GM06990 (cell line): ENCODE data around the gene KIF21A.

Experiments used
- DNase-seq: peaks from one replicate; pipeline ENCODE4 v3.0.0-alpha.2; 2011; ENCODE audit not compliant: insufficient read length; ENCODE audit errors: extremely low read depth
- H3K27me3 ChIP-seq: replicated peaks from 2 replicates; pipeline ENCODE4 v1.6.0; 2011; ENCODE audit warnings: low read length; ENCODE audit not compliant: control insufficient read depth, insufficient read depth
- H3K36me3 ChIP-seq: 2 replicates; pipeline ENCODE4 v1.5.1; 2011; ENCODE audit warnings: low read length; ENCODE audit not compliant: control insufficient read depth, insufficient read depth
- H3K4me3 ChIP-seq: replicated peaks from 2 replicates; pipeline ENCODE4 v1.5.1; 2011; ENCODE audit warnings: low read depth, mild to moderate bottlenecking, control low read depth, low read length
- TF ChIP-seq, protein P1 (sequence below): IDR thresholded peaks from 2 replicates; pipeline ENCODE4 v1.5.1; 2011; ENCODE audit warnings: low read length, control low read depth, mild to moderate bottlenecking, inconsistent platforms; ENCODE audit not compliant: insufficient read depth, poor library complexity, severe bottlenecking

KIF21A gene

DNA sequence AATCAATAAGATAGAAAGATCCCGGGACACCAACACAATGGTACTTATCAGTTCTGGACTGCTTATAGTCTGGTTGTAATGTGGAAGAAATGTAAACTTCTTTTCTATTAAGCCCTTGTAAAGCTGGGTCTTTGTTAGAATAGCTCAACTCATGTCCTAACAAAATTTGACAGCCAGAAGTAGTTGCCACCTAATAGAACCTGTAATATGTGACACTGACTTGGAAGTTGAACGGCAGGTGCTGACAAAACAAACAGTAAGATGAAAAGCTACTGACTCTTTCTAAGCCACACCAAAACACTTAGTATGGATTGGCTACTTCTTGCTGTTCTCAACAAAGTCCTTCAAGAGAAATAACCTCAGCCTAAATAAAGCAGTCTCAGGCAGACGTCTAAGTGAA, 56.6 kb downstream of the KIF21A start:
- TF ChIP-seq, protein P1, sequence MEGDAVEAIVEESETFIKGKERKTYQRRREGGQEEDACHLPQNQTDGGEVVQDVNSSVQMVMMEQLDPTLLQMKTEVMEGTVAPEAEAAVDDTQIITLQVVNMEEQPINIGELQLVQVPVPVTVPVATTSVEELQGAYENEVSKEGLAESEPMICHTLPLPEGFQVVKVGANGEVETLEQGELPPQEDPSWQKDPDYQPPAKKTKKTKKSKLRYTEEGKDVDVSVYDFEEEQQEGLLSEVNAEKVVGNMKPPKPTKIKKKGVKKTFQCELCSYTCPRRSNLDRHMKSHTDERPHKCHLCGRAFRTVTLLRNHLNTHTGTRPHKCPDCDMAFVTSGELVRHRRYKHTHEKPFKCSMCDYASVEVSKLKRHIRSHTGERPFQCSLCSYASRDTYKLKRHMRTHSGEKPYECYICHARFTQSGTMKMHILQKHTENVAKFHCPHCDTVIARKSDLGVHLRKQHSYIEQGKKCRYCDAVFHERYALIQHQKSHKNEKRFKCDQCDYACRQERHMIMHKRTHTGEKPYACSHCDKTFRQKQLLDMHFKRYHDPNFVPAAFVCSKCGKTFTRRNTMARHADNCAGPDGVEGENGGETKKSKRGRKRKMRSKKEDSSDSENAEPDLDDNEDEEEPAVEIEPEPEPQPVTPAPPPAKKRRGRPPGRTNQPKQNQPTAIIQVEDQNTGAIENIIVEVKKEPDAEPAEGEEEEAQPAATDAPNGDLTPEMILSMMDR = no peak
- DNase-seq = no peak
- Histone ChIP-seq H3K4me3 (no peak overlapping the region), H3K27me3 (no peaks in the 10 kb centered on the region), H3K36me3 (no peaks in the 10 kb centered on the region)

GRCh38 chr12:39383114-39383513, 59.8 kb downstream of the KIF21A start:
- no peaks in the 10 kb centered on the region for H3K27me3 ChIP-seq
- no peak overlapping the region for H3K4me3 ChIP-seq

DNA sequence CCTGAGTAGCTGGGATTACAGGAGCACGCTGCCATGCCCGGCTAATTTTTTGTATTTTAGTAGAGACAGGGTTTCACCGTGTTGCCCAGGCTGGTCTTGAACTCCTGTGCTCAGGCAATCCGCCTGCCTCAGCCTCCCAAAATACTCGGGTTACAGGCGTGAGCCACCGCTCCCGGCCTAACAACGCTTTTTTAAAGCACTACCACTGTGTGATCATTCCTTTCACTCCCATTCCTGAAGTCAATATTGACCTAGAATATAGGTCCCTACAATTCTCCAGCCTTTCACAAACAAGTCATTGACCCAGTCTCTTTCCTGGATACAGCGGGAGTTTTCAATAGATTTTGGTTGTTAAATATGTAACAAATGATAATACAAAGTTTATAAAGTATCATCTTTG, 62.8 kb downstream of the KIF21A start:
- Histone ChIP-seq H3K4me3 (no peak overlapping the region), H3K27me3 (no peaks in the 10 kb centered on the region), H3K36me3 (no peaks in the 10 kb centered on the region)
- no peak for DNase-seq
- TF ChIP-seq, protein P1 = no peak

More at GRCh38 chr12:39383114-39383513, 59.8 kb downstream of the KIF21A start:
- TF ChIP-seq, protein P1 = no peak
- no peaks in the 10 kb centered on the region for H3K36me3 ChIP-seq
- no peak for DNase-seq

DNA sequence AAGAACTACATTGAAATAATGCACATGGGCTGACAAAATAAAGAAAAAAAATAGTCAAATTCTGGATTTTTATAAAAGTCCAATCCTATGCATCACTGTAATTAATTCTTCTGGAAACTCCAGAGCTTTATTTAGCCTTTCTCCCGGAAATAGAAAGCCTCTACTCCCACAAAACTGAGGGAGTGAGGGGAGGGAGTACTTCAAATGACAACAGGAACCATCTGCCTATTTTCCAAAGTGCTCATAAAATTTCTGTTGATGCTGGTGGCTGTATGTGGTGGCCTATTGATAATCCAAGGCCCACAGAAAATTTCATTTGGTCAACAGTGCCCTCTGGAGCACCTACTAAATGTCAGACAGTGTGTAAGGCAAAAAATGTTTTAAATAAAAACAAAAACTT, 64.6 kb downstream of the KIF21A start:
- DNase-seq = no peak
- TF ChIP-seq, protein P1 = no peak
- H3K4me3 ChIP-seq = no peak overlapping the region
- H3K36me3 ChIP-seq = no peaks in the 10 kb centered on the region
- H3K27me3 ChIP-seq = no peaks in the 10 kb centered on the region

DNA sequence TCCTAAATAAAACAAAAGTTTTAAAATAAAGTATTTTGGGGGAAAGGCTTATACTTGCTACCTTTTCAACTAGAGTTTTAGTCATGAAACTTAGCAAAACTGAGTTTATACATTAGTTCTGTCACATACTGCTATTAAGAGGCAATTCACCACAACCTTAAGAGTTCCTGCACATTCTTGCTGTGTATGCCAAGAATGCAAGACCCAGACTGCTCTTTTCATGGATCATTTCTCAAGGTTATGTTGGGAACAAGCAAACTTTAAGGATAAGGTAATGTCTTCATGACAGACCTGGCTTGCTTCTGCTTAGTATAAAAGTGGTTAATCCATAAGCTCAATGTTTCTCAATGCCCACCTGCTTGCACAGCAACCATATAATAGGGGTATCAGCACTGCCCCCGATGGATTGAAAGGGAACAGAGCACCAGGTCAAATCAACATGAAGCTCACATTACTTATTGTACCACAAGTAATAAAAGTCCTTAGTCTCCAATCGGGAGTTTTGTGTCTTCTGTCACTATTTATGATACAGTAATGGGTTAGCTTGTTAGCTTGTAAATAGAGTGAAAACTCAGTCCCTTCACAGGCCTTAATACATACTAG, 67.6 kb downstream of the KIF21A start:
- no peaks in the 10 kb centered on the region for H3K27me3 ChIP-seq
- no peak for DNase-seq
- TF ChIP-seq, protein P1 = no peak
- no peak overlapping the region for H3K4me3 ChIP-seq
- no peaks in the 10 kb centered on the region for H3K36me3 ChIP-seq

DNA sequence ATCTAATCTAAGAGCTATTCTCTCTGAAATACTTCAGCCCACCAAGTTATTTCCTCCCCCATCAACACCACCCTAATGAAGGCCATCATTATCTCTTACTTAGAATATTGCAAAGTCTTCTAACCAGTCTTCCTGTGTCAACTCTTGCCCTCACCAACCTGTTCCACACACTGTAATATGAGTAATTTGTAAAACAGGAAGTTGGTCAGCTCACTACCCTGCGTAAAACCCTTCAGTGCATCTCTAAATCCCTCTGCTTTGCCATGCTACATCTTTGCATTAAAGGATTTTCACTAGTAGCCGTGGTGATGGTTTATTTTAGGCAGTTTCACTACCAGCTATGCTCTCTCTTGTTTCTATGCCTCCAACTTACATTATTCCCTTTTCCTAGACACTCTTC, 70.0 kb downstream of the KIF21A start:
- H3K4me3 ChIP-seq = peak overlapping the region; percentile 4; the same call in 1 of the 2 replicates
- peak; percentile 59 for DNase-seq
- H3K36me3 ChIP-seq = no peaks in the 10 kb centered on the region
- H3K27me3 ChIP-seq = no peaks in the 10 kb centered on the region
- TF ChIP-seq, protein P1 = no peak
